Activated CD4-positive, alpha-beta T cell treated with anti-CD3 and anti-CD28 coated beads for 4 hours (primary cell): Measurements from ENCODE around the gene GRB10.
"Not testable (repeated sequence)": the region's sequence is repeated elsewhere in the genome, so short reads cannot be mapped to it uniquely, and the experiment has no call there.

ENCODE experiments used
- DNase-seq, 2 donors: peaks; one replicate each; pipeline ENCODE4 v3.0.0-alpha.2; 2020

The GRB10 gene

DNA sequence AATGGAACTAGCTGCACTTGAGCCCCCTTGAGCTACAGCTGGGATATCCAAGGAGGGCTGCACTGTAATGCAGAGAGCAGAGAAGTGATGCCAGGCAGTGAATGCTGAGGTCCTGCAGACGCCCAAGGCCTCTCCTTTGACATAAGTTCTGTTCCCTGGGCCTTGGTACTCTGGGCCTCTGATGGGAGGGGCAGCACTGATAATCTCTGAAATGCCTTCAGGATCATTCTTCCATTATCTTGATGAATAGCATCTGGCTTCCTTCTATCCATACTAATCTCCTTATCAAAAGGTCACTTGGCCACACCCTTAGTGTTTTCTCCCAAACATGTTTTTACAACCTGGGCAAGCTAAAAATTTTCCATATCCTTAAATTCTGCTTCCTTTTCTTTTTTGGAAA is 6.9 kb downstream of the GRB10 start:
- DNase-seq = no peak

DNA sequence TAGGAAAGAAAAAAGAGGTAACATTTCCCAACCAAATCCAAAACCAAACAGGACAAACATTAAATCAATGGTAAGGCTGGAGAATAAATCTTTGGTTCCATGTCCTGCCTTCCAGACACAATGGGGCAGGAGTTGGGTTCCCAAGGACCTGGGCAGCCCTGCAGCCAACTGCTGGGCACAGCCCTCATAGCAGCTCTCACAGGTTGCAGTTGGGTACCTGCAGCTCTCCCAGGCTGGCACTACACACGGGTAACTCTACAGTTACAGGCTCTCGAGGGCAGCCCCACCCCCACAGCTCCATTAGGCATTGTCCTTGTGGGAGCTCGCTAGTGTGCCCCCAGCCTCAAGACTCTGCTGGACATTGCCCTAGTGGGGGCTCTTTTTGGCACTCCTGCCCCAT is 7.5 kb downstream of the GRB10 start:
- DNase-seq = no peak

DNA sequence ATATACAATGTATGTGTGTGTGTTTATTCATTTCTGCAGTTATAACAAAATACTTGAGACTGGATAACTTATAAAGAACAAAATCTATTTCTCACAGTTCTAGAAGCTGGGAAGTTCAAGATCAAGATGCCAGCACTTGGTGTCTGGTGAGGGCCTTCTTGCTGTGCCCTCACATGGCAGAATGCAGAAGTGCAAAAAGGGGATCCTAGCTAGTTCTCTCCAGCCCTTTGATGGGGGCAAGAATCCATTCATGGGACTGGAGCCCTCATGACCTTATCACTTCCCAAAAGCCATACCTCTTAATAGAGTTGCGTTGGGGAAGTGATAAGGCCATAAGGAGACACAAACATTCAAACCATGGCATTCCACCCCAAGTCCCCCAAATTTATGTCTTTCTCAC is 8.4 kb downstream of the GRB10 start:
- DNase-seq = no peak

DNA sequence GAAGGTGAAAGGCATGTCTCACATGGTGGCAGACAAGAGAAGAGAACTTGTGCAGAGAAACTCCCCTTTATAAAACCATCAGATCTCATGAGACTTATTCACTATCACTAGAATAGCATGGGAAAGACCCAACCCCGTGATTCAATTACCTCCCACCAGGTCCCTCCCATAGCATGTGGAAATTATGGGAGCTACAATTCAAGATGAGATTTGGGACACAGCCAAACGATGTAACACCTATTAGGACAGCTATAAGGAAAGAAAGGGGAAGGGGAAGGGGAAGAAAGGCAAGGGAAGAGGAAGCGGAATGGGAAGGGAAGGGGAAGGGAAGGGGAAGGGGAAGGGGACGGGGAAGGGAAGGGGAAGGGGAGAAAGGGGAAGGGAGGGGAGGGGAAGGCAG is 9.6 kb downstream of the GRB10 start:
- not testable (repeated sequence) for DNase-seq

DNA sequence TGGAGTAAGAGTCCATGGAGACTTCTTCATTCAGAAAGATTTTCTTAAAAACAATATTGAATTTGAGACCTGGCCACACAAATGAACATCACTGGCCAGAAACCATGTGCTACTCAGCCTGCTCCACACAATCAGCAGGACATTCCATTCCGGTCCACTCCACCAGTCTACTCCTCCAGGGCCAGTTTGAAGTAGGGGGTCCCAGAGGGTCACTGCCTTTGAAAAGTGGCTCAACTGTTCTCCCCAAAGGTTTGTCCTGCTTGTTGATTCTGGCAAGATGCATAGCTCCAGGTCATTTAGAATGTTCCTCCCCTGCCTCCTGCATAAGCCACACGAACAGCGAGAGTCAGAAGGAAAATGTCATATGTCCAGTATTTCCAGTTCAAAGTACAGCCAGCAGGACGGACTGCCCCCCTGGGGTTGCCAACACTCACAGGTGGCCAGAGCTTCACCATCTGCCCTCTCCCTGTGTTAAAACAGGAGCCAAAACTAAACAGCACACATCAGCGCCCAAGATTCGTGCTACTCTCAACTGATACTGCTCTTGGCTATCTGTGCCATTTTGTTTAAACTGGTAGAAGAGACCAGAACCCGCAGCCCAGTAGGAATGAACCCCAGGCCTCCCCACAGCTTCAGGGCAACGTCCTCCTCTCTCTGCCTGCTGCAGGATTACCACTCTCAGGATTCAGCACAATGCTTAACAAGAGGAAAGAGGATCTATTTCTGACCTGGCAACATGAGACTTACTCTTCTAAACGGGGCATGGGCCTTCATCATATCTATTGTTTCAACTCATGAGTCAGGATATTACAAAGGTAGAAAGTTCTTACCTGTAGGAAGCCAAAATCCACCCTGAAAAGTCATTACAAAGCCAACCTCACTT is 11.3 kb downstream of the GRB10 start:
- DNase-seq = no peak

DNA sequence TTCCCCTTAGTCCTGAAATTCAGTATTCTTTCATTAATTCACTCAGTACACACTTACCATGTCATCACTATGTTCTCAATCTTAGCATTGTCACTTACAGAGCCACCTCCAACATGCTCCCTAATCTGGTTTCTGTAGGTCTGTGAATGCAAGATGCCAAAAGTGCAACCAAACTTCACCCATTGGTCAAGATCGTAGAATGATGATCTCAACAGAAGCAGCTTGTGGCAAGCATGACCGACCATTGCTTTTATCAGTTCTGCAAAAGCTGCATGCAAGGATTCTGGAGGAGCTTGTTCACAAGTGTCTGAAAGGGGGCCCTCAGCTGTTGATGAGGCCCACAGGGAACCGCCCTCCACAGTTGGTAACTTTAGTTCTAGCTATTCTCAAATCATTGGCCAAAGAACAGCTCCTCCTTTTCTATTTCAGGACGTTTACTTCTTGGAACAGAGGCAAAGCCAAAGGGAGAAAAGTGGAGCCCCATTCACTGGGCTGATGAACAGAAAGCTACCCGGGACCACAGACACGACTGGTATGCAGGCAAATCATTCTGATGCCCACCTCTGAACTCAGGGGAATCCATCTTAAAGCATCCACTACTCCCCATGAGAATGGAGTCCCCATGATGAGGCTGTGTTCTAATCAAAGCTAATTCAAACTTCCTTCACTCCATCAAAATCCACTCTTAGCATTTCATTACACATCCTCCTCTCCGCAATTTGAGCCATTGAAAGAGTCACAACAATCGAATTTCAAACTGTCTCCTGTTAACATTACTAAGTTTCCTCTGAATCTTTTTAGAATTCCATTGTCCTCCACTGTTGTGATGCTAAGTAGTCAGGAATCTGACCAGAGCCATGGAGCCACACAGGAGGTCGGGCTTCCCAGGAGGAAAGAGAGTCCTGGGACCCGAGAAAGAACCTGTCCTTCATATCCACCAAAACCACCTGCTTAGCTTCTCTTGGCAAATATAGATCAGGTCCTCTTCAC is 13.9 kb downstream of the GRB10 start:
- no peak for DNase-seq

DNA sequence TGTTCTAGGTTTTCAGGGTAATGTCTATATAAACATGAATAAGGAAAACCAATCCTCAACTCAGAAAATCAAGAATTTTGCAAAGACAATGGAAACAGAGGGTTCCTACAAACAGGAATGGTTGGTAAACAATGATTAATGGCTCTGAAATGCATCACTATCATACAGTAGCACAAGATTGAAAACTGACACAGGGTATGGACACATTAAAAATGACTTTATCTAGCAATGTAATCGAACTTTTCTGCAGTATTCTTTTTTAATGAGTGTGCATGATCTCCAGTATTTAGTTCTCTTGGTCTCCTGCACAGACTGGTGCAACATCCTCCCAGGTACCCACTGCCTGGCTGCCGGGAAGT is 15.9 kb downstream of the GRB10 start:
- DNase-seq = no peak

DNA sequence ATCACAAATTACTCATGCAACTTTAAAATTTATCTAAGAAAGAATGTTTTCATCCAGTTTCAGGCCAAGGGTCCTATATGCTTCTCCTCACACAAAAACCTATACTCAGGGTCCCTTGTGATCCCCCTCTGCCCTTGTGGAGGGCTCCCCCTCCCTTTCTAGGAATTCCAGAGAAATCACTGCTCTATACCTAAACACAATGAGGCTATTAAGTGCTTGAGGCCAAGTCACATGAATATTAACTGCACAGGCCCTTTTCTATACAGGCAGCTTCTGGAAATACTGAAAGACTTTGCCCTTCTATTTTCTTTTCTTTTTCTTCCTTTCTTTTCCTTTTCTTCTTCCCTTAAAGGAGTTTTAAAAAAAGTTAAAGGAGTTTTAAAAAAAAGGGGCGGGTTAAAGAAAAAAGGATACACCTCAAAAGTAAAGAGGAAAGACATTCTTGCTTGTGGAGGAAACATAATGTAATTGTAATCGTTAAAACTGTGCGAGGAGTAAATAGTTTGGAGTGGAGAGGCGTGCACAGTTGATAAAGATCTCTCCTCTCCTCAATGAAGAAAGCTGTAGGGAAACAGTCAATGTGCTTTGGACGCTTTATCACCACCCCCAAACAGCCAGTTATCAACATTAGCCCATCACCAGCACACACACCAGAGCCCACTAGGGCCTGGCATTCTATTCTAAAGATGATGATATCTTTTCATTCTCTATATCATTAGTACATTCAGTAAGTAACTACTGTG is 16.4 kb downstream of the GRB10 start:
- no peak for DNase-seq

DNA sequence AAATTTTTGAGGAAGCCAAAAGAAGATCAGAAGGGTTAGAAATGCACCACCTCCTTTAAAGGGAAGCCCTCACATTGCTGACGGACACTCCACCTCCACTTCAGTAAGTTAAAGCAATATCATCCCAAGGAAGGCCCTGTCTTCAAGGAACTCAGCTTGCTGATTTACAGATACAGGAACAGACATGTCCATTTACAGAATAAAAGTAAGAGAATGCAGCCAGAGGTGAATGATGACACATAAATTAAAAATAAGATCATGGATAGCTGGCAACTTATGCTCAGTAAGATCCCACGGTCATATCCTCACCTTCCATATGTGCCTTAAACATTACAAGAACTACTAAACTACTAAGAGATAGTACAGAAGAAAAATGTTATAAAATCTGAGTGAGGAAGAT is 20.4 kb downstream of the GRB10 start:
- no peak for DNase-seq

DNA sequence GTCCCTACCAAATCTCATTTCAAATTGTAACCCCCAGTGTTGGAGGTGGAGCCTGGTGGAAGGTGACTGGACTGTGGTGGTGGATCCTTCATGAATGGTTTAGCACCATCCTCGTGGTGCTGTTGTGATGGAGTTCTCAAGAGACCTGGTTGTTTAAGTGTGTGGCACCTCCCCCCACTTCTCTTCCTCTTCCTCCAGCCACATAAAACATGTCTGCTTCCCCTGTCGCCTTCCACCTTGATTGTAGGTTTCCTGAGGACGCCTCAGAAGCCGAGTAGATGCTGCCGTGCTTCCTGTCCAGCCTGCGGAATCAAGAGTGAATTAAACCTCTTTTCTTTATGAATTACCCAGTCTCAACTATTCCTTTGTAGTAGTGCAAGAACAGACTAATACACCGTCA is 21.0 kb downstream of the GRB10 start:
- no peak for DNase-seq

DNA sequence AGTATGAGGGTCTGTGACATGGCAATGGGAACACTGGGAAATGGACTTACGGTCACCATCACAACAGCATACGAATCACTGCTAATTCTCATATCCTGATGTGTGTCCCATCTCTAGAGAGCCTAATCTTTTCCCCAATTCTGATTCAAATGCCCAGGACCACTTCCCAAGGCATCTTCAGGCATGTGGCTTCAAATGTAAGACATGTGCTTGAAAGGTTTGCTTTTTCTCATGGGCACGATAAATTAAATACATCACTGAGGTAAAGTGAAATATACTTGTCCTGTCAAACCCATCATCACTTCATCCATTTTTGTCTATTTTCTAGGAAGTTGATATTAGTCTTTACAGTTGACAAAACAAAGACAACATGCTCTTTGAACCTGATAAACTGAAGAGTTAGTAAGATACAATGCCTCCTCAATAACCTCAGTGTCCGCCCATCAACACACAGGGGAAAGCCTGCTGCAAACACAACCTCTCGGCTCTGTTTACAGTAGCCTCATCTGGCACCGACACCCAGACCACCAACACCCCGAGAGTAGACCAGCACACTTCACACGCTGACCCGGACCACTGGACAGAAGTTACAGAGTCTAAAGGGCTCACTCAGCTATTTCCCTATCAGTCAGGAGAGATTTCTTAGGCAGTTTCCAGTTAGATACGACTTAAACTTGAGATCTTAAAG is 24.8 kb downstream of the GRB10 start:
- no peak for DNase-seq

DNA sequence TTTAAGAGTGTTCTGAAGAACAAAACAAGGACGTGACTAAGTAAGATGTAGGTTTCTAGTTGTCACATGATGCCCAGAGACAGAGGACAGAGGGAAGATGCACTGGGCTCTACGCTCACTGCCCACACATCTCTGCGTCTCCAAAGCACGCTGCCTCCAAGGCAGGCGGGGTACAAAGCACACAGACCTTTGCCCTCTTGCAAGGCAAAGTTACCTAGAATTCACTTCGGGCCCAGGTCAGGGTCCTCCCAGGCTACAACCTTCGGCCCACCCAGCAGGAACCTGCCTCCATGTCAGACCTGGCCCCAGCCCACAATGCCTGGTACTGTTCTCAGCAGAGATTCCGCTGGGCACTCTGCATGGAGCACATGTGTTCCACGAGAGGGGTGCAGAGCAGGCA is 26.5 kb downstream of the GRB10 start:
- DNase-seq = no peak

DNA sequence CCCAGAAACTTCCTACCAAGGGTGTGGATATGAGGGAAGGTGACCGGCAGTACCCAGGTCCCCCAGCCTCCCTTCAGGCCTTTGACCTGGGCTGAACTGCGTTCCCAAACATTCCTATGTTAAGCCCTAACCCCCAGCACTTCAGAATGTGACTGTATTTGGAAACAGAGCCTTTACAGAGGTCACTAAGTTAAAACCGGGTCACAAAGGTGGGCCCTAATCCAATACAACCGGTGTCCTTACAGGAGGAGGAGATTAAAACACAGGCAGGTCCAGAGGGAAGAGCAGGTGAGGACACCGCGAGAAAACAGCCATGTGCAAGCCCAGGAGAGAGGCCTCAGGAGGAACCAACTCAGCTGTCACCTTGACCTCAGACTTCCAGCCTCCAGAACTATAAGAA is 28.0 kb downstream of the GRB10 start:
- no peak for DNase-seq

DNA sequence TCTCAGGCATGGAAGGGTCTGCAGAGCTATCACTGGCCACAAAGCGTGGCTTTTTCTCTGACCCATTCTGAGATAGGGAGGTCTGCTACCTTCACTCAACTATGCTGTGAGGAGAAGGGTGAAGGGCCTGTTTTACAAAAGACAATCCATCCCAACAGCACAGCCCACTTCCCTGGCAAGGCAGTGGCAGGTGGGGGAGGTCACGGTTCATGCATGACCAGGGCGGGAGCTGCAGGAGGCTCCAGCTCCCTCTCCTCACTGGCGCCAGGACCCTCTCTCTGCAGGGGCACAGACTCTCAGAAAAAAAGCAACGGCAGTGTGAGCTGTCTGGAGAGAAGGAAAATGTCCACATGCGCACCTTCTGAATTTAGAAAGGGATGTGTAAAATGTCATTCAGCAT is 28.5 kb downstream of the GRB10 start:
- DNase-seq = no peak

DNA sequence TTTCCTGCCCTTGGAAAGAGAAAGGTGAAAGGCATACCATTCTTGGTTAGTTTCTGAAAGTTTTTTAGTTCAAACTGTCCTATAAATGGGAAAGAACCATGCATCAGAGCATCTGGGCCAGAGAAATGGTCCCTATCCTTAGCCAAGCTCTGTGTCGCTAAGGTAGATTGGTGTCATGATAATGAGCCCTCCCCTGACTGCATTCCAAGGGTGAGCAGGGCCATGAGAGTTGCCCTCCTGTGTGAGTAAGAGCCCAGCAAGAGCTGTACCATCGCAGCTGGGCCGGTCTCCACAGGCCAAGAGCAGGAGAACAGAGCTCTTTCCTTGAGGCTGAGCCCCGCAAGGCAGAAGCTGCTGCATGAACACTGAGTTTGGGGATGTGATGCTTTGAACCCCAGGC is 30.3 kb downstream of the GRB10 start:
- no peak for DNase-seq

DNA sequence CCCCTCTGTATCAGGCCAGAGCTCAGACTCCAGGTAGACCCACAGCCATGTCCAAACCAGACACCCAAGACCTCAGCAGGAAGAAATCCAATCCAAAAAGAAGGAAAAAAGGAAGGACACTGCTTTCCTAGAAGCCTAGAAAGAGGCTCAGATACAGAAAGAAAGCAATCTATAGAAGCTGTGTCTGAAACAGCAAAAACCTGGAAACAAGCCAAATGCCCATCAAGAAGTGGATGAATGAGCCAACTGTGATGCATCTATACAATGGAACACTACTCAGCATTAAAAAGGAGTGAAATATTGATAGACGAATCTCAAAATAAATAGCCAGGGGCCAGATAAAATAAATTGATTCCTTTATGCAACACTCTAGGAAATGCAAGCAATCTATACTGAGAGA is 31.6 kb downstream of the GRB10 start:
- DNase-seq = no peak

DNA sequence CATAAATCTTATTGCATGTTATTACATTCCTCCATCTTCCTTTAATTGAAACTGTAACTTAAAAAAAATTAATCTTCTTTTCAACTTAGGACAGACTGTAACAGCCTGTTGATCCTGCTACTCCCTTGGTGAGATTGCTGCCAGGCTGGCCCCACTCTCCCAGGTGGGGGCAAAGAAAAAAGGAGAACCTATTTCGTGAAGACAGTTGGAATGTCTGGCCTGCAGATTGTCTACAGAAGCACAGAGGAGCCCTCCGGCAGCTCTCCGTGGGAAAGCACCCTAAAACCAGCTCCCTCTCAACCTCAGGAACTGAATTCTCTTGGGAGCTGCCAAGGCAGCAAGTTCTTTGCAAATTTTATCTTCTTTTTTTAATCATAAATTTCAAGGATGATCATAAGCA is 32.8 kb downstream of the GRB10 start:
- DNase-seq = no peak

DNA sequence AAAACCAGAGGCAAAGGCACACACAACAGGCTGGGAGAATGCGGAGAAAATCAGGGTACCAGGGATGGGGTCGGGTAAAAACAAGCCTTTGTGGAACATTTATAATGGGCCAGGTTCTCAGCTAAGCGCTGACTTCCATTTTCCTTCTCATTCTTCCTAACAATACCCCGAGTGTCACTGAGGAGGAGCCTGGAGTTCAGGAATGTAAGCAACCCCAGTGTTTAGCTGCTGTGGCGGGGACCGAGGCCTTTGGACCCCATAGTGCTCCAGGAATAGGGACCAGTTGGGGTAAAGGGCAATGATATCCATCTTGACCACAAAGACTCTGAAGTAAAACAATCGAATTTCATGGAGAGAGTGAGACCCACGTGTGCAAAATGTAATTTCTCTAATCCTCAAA is 34.2 kb downstream of the GRB10 start:
- no peak for DNase-seq

DNA sequence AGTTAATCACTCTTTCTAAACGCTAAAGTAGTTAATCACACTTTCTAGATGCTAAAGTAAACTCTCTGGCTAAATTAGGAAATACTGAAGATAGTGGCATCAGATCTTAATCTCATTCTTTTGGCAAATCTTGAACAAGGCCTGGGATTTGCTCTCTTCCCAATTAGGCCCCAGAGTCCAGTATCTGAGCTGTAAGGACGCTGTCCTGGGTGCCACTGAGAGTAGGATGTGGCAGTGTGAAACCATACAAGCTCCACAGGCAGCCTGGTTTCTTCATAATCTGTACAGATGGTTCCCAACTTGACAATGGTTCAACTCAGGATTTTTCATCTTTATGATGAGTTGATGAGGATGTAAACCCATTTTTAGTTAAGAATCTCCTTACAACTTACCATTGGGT is 36.9 kb downstream of the GRB10 start:
- DNase-seq = no peak

DNA sequence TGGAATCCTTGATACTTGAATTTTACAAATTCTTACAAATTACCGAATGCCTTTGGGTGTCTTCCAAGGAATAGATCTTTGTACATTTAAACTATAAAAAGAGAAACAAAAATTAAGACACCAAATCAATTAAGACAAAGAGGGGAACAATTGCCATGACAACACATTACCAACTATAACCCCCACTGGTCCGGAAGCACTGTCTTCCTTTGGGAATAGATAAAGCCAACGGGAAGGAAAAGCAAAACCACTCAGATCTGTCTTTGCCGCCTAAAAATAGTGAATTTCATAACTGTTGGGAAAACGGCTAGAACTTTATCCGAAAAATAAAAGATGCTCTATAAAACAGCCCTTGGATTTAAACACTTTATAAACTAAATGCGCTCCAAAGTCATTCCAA is 37.4 kb downstream of the GRB10 start:
- no peak for DNase-seq

DNA sequence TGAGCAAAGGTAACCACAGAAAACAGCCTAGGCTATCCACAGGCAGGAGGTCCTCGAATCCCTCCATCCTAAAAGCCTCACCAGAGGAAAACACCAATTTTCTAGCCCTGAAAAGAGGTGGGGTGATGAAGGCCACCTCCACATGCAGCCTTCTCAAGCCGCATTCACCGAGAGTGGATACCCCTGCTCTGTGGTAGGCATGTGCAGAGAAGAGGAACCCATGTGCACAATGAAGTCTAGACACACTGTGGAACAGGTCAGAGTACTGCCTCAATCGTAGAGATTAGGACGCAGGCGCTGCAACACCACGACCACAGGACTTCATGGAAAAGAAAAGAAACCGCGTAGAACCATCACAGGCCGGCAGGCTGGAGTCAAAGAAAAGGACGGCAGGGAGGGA is 38.8 kb downstream of the GRB10 start:
- no peak for DNase-seq

DNA sequence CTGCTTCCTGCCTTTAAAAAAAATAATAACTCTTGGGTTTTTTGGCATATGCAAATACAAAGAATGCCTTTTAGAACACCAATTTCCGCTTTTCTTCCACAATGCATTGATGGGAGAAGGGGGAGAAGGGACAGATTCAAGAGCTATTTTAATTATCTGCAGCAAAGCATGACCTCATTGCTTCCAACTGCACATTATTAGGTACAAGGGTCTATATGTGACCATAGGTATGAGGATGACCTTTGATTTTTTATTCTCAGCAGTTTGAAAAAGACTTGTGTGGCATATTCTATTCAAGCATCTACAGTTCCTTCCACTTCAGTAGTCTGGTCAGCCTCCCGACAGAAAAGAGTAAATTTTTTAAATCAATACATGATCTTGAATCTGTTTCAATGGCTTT is 39.7 kb downstream of the GRB10 start:
- DNase-seq = no peak

DNA sequence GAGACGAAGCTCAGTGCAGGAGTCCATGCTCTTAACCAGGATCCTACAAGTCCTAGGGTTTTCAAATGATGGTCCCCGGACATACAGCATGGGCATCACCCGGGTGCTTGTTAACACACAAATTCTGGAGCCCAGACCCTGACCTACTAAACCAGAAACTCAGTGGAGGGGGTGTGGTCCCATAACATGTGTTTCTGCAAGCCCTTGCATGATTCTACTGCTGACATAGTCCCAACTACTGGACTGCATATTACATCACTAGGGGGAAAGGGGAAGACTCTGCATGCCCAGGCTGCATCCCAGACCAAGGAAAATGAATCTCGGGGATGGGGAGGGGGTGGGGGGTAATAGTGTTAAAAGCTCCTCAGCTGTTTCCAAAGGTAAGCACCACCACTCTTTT is 40.3 kb downstream of the GRB10 start:
- DNase-seq = no peak
